Hematopoietic multipotent progenitor cell treated with erythropoietin and hydrocortisone succinate and interleukin-3 and kit ligand, for 17 days (in vitro differentiated cells): ENCODE measurements around the gene EXOSC9.
A peak's percentile ranks its signal among the peaks of the same experiment; 100 is the strongest.

Experiments used
- DNase-seq: peaks from one replicate; pipeline ENCODE4 v3.0.0-alpha.2; 2015; ENCODE audit warnings: low spot score

The EXOSC9 gene

GRCh38 chr4:121824171-121824527, 23.0 kb downstream of the EXOSC9 start:
- no peak for DNase-seq

GRCh38 chr4:121824950-121825349, 23.8 kb downstream of the EXOSC9 start:
- DNase-seq, result no peak

GRCh38 chr4:121827853-121828252, 26.7 kb downstream of the EXOSC9 start:
- DNase-seq, result peak; percentile 53

- DNase-seq, result no peak
Observed at GRCh38 chr4:121829511-121829910, 28.4 kb downstream of the EXOSC9 start.

- DNase-seq, result no peak
Observed at GRCh38 chr4:121838136-121838535, 37.0 kb downstream of the EXOSC9 start.

GRCh38 chr4:121842862-121843261, 41.7 kb downstream of the EXOSC9 start:
- DNase-seq, result no peak

- no peak for DNase-seq
Observed at GRCh38 chr4:121846662-121847061, 45.5 kb downstream of the EXOSC9 start.

GRCh38 chr4:121851354-121851753, 50.2 kb downstream of the EXOSC9 start:
- DNase-seq, result no peak

- no peak for DNase-seq
Observed at GRCh38 chr4:121860121-121860520, 59.0 kb downstream of the EXOSC9 start.

- no peak for DNase-seq
Observed at GRCh38 chr4:121861426-121861825, 60.3 kb downstream of the EXOSC9 start.

GRCh38 chr4:121863799-121864198, 62.7 kb downstream of the EXOSC9 start:
- no peak for DNase-seq
